H9 (cell line): ENCODE measurements around the gene ICAM4. TPM values are rescaled to one million over a fixed set of nuclear protein-coding genes. Genes with fewer than 3 reads are reported as not detected.

Experiments
- DNase-seq: peaks from one replicate; pipeline ENCODE4 v3.0.0-alpha.2; 2017
- H2AFZ ChIP-seq: one replicate; pipeline ENCODE4 v1.6.1; 2013; ENCODE audit warnings: mild to moderate bottlenecking, low read length, control low read depth, moderate library complexity
- H2AK5ac ChIP-seq: 2 replicates; pipeline ENCODE4 v1.6.1; 2013; ENCODE audit warnings: low read length, control low read depth, mixed read lengths; ENCODE audit not compliant: insufficient read length
- H2BK120ac ChIP-seq: one replicate; pipeline ENCODE4 v1.6.1; 2013; ENCODE audit warnings: low read depth, mild to moderate bottlenecking, low read length, control low read depth, inconsistent platforms; ENCODE audit not compliant: poor library complexity, severe bottlenecking
- H2BK12ac ChIP-seq: 2 replicates; pipeline ENCODE4 v1.6.1; 2013; ENCODE audit warnings: low read length, control low read depth, mixed read lengths, low read depth; ENCODE audit not compliant: insufficient read length
- H2BK15ac ChIP-seq: 2 replicates; pipeline ENCODE4 v1.6.1; 2013; ENCODE audit warnings: low read depth, low read length, control low read depth
- H2BK20ac ChIP-seq: one replicate; pipeline ENCODE4 v1.6.1; 2013; ENCODE audit warnings: low read depth, mild to moderate bottlenecking, low read length, control low read depth, inconsistent platforms; ENCODE audit not compliant: poor library complexity, severe bottlenecking
- H2BK5ac ChIP-seq: 2 replicates; pipeline ENCODE4 v1.6.1; 2013; ENCODE audit warnings: low read length, control low read depth, mixed read lengths; ENCODE audit not compliant: insufficient read length
- H3K14ac ChIP-seq: 2 replicates; pipeline ENCODE4 v1.6.1; 2013; ENCODE audit warnings: low read length, control low read depth; ENCODE audit not compliant: insufficient read depth
- H3K18ac ChIP-seq: 2 replicates; pipeline ENCODE4 v1.6.1; 2013; ENCODE audit warnings: low read depth, mild to moderate bottlenecking, mixed read lengths, low read length, control low read depth; ENCODE audit not compliant: insufficient read length
- H3K23ac ChIP-seq: 2 replicates; pipeline ENCODE4 v1.6.1; 2013; ENCODE audit warnings: low read length, control low read depth, mixed read lengths, low read depth; ENCODE audit not compliant: insufficient read length
- H3K23me2 ChIP-seq: 2 replicates; pipeline ENCODE4 v1.6.1; 2013; ENCODE audit warnings: low read depth, mild to moderate bottlenecking, mixed read lengths, low read length, control low read depth; ENCODE audit not compliant: insufficient read length, poor library complexity, severe bottlenecking
- H3K27ac ChIP-seq: 2 replicates; pipeline ENCODE4 v1.5.1; 2013; ENCODE audit warnings: low read length, control low read depth, mixed read lengths, low read depth; ENCODE audit not compliant: insufficient read length
- H3K27me3 ChIP-seq: 2 replicates; pipeline ENCODE4 v1.6.1; 2013; ENCODE audit warnings: low read length, control low read depth, inconsistent platforms; ENCODE audit not compliant: insufficient read depth
- H3K4ac ChIP-seq: 2 replicates; pipeline ENCODE4 v1.6.1; 2013; ENCODE audit warnings: low read depth, mild to moderate bottlenecking, control low read depth, inconsistent platforms, low read length, moderate library complexity
- H3K4me1 ChIP-seq: 2 replicates; pipeline ENCODE4 v1.6.1; 2013; ENCODE audit warnings: low read length, control low read depth, inconsistent platforms; ENCODE audit not compliant: insufficient read depth
- H3K4me2 ChIP-seq: 2 replicates; pipeline ENCODE4 v1.6.1; 2013; ENCODE audit warnings: low read length, control low read depth, mixed read lengths; ENCODE audit not compliant: insufficient read length, insufficient read depth
- H3K56ac ChIP-seq: 2 replicates; pipeline ENCODE4 v1.6.1; 2013; ENCODE audit warnings: low read depth, mild to moderate bottlenecking, mixed read lengths, low read length, control low read depth; ENCODE audit not compliant: insufficient read length
- H3K79me1 ChIP-seq: 2 replicates; pipeline ENCODE4 v1.6.1; 2013; ENCODE audit warnings: low read depth, mild to moderate bottlenecking, moderate library complexity, low read length, control low read depth, inconsistent platforms; ENCODE audit not compliant: insufficient read depth, poor library complexity, severe bottlenecking
- H3K79me2 ChIP-seq: 2 replicates; pipeline ENCODE4 v1.6.1; 2013; ENCODE audit warnings: low read length, control low read depth, inconsistent platforms; ENCODE audit not compliant: insufficient read depth
- H3K9ac ChIP-seq: 2 replicates; pipeline ENCODE4 v1.6.1; 2013; ENCODE audit warnings: low read length, control low read depth, mixed read lengths; ENCODE audit not compliant: insufficient read length; ENCODE audit errors: extremely low read depth
- H3K9me3 ChIP-seq: one replicate; pipeline ENCODE4 v1.6.1; 2013; ENCODE audit warnings: low read depth, low read length, inconsistent platforms; ENCODE audit not compliant: control insufficient read depth
- H3T11ph ChIP-seq: one replicate; pipeline ENCODE4 v1.6.1; 2013; ENCODE audit warnings: mild to moderate bottlenecking, low read length, control low read depth, inconsistent platforms
- H4K20me1 ChIP-seq: one replicate; pipeline ENCODE4 v1.6.1; 2013; ENCODE audit not compliant: control insufficient read depth, insufficient read length, insufficient read depth
- H4K5ac ChIP-seq: 2 replicates; pipeline ENCODE4 v1.6.1; 2013; ENCODE audit warnings: low read depth, mild to moderate bottlenecking, mixed read lengths, low read length, control low read depth; ENCODE audit not compliant: insufficient read length
- H4K8ac ChIP-seq: replicated peaks from 2 replicates; pipeline ENCODE4 v1.6.1; 2013; ENCODE audit warnings: low read length, control low read depth, mixed read lengths, low read depth; ENCODE audit not compliant: insufficient read length
- H4K91ac ChIP-seq: 2 replicates; pipeline ENCODE4 v1.6.1; 2013; ENCODE audit warnings: low read depth, mild to moderate bottlenecking, moderate library complexity, mixed read lengths, low read length, control low read depth; ENCODE audit not compliant: insufficient read length
- H3K27ac Mint-ChIP-seq, 3 experiments: 2 replicates in 2 of 3; 3 replicates in 1 of 3; pipeline ENCODE4 v1.8.0; 2020 to 2021; ENCODE audit warnings: mixed read lengths in 3 of 3, mild to moderate bottlenecking in 1 of 3, moderate library complexity in 1 of 3
- H3K27me3 Mint-ChIP-seq: 2 replicates; pipeline ENCODE4 v1.8.0; 2021; ENCODE audit warnings: low read depth, mild to moderate bottlenecking, moderate library complexity, mixed read lengths
- H3K36me3 Mint-ChIP-seq, 3 experiments: 2 replicates in 2 of 3; 3 replicates in 1 of 3; pipeline ENCODE4 v1.8.0; 2020 to 2021; ENCODE audit warnings: low read depth in 3 of 3, mixed read lengths in 3 of 3; ENCODE audit not compliant: insufficient read depth in 1 of 3
- H3K4me1 Mint-ChIP-seq, 2 experiments: 2 replicates each; pipeline ENCODE4 v1.8.0; 2020; ENCODE audit warnings: mixed read lengths in 2 of 2
- H3K4me3 Mint-ChIP-seq, 2 experiments: 2 replicates in 1 of 2; 3 replicates in 1 of 2; pipeline ENCODE4 v1.8.0; 2020 to 2021; ENCODE audit warnings: mild to moderate bottlenecking in 2 of 2, mixed read lengths in 2 of 2, moderate library complexity in 1 of 2
- H3K9me3 Mint-ChIP-seq, 2 experiments: 2 replicates in 1 of 2; 3 replicates in 1 of 2; pipeline ENCODE4 v1.8.0; 2020; ENCODE audit warnings: mild to moderate bottlenecking in 2 of 2, mixed read lengths in 2 of 2, moderate library complexity in 1 of 2
- CTCF ChIP-seq: fragments of 200-600 bp; sonication (generic); conservative IDR thresholded peaks from 3 replicates; pipeline ENCODE4 v1.8.0; 2021; ENCODE audit warnings: antibody characterized with exemption, mild to moderate bottlenecking
- WGBS: extraction: QIAGEN DNeasy Blood & Tissue Kit; methylation state at CpG from one replicate; pipeline ENCODE4 v1.1.7; 2013; ENCODE audit warnings: missing lambda C conversion rate, low lambda C conversion rate, mixed read lengths; ENCODE audit not compliant: insufficient read length; ENCODE audit errors: extremely low coverage; 5-methylcytosine and 5-hydroxymethylcytosine counted together
- total RNA-seq: library from RNA; stranded (reverse); gene quantifications from 2 replicates; pipeline ENCODE4 v1.2.1, GENCODE V29; 2021

ICAM4 gene
- total RNA-seq, 1 experiment from 2014 or later = 1.1 TPM

- DNase-seq = no peak
- peaks cover 15 to 64% (median 49%) of the 10 kb centered on the region in 3 experiments; a peak in 6 of 7 replicates for H3K36me3 Mint-ChIP-seq
Measured at GRCh38 chr19:10329555-10329954, 42.8 kb downstream of the ICAM4 start.

More at GRCh38 chr19:10329555-10329954, 42.8 kb downstream of the ICAM4 start:
- Histone ChIP-seq H2AFZ (no peak overlapping the region), H3K79me1 (peaks cover 4% of the 10 kb centered on the region), H2BK120ac (no peak overlapping the region), H4K91ac (no peak overlapping the region), H4K20me1 (no peaks in the 10 kb centered on the region), H3K4ac (no peak overlapping the region), H3K4me1 (no peaks in the 10 kb centered on the region), H3T11ph (no peak overlapping the region), H3K23me2 (peaks cover 18% of the 10 kb centered on the region), H3K18ac (no peak overlapping the region), H3K56ac (no peak overlapping the region), H3K79me2 (peaks cover 8% of the 10 kb centered on the region; the same call in 1 of the 2 replicates), H4K5ac (no peak overlapping the region), H3K27ac (no peak overlapping the region), H4K8ac (no peak overlapping the region), H2AK5ac (no peak overlapping the region), H3K27me3 (no peaks in the 10 kb centered on the region; the same call in 1 of the 2 replicates), H3K9me3 (no peaks in the 10 kb centered on the region), H2BK5ac (no peak overlapping the region), H3K23ac (no peak overlapping the region), H3K9ac (no peak overlapping the region), H2BK20ac (no peak overlapping the region), H2BK15ac (no peak overlapping the region), H2BK12ac (no peak overlapping the region), H3K14ac (no peak overlapping the region), H3K4me2 (no peak overlapping the region)
- Mint-ChIP-seq H3K27ac (peak overlapping the region in 1 of 3 experiments; percentile 44; a peak in 1 of 7 replicates), H3K4me1 (peaks cover 12 to 16% of the 10 kb centered on the region in 2 experiments), H3K4me3 (no peak overlapping the region), H3K27me3 (no peaks in the 10 kb centered on the region; the same call in 1 of the 2 replicates), H3K9me3 (no peaks in the 10 kb centered on the region; a peak in 1 of 5 replicates)
- WGBS = no CpG with 5 or more reads among the region's 13 CpGs
- TF ChIP-seq CTCF = no peak
